Natural killer cell (primary cell): ENCODE results near the gene HSPA4. TPM values are rescaled to one million over a fixed set of nuclear protein-coding genes. Genes with fewer than 3 reads are reported as not detected.

Experiments used
- ATAC-seq, 3 donors: fragments of 150-1000 bp in 2 of 3; fragments of 200-7000 bp in 1 of 3; cut with Tn5 transposase; 1 replicate in 1 of 3; 2 replicates in 2 of 3; pipeline ENCODE4 v1.10.0; 2021; ENCODE audit warnings: mild to moderate bottlenecking in 2 of 3, moderate library complexity in 2 of 3
- DNase-seq, 2 donors: peaks; one replicate each; pipeline versions ENCODE4 v3.0.0 to v3.0.0-alpha.2; 2013 to 2021; ENCODE audit warnings: mixed read lengths in 1 of 2
- H3K27ac ChIP-seq: one replicate; pipeline ENCODE4 v1.5.1; 2013; ENCODE audit warnings: mild to moderate bottlenecking, low read length
- H3K27me3 ChIP-seq: one replicate; pipeline ENCODE4 v1.6.1; 2013; ENCODE audit warnings: low read length; ENCODE audit not compliant: control insufficient read depth, insufficient read depth
- H3K36me3 ChIP-seq: one replicate; pipeline ENCODE4 v1.6.1; 2013; ENCODE audit warnings: low read length; ENCODE audit not compliant: control insufficient read depth, insufficient read depth
- H3K4me1 ChIP-seq: one replicate; pipeline ENCODE4 v1.6.1; 2013; ENCODE audit warnings: low read length; ENCODE audit not compliant: control insufficient read depth, insufficient read depth
- H3K4me3 ChIP-seq: one replicate; pipeline ENCODE4 v1.5.1; 2013; ENCODE audit warnings: low read length
- H3K9me3 ChIP-seq: one replicate; pipeline ENCODE4 v1.6.1; 2013; ENCODE audit warnings: low read length; ENCODE audit not compliant: control insufficient read depth, insufficient read depth
- H3K27ac Mint-ChIP-seq, 2 donors: one replicate each; pipeline ENCODE4 v1.8.0; 2022; ENCODE audit warnings: mild to moderate bottlenecking in 2 of 2, mixed read lengths in 2 of 2, moderate library complexity in 1 of 2
- H3K27me3 Mint-ChIP-seq, 2 donors: one replicate each; pipeline ENCODE4 v1.8.0; 2022; ENCODE audit warnings: low read depth in 2 of 2, mixed read lengths in 2 of 2
- H3K36me3 Mint-ChIP-seq: one replicate; pipeline ENCODE4 v1.8.0; 2022; ENCODE audit warnings: mixed read lengths
- H3K4me1 Mint-ChIP-seq, 2 donors: one replicate each; pipeline ENCODE4 v1.8.0; 2022; ENCODE audit warnings: mixed read lengths in 2 of 2
- H3K4me3 Mint-ChIP-seq: one replicate; pipeline ENCODE4 v1.8.0; 2022; ENCODE audit warnings: mild to moderate bottlenecking, moderate library complexity, mixed read lengths
- H3K9me3 Mint-ChIP-seq, 2 donors: one replicate each; pipeline ENCODE4 v1.8.0; 2022; ENCODE audit warnings: mixed read lengths in 2 of 2
- CTCF ChIP-seq: fragments of 200-600 bp; IDR thresholded peaks from one replicate; pipeline ENCODE4 v1.8.0; 2022; ENCODE audit warnings: antibody characterized with exemption
- WGBS: methylation state at CpG from one replicate; pipeline ENCODE4 v1.1.7; 2013; ENCODE audit warnings: missing lambda C conversion rate; ENCODE audit not compliant: insufficient coverage; 5-methylcytosine and 5-hydroxymethylcytosine counted together
- intact Hi-C: fragments of 100-400 bp; cut with micrococcal nuclease; formaldehyde crosslinking; loops from one replicate; pipeline ENCODE4 v1.14.2; 2022
- total RNA-seq, 4 donors: library from RNA; stranded (reverse); fragments of 120-200 nt in 1 of 4; gene quantifications; one replicate each; pipeline versions ENCODE4 v1.2.3 to v1.2.4, GENCODE V29; 2013 to 2022

HSPA4 gene
- total RNA-seq, 3 donors from 2014 or later (not counting 1 experiment from before 2014, with no cell fraction given): 38.3 to 58.6 (median 43.0) TPM

DNA sequence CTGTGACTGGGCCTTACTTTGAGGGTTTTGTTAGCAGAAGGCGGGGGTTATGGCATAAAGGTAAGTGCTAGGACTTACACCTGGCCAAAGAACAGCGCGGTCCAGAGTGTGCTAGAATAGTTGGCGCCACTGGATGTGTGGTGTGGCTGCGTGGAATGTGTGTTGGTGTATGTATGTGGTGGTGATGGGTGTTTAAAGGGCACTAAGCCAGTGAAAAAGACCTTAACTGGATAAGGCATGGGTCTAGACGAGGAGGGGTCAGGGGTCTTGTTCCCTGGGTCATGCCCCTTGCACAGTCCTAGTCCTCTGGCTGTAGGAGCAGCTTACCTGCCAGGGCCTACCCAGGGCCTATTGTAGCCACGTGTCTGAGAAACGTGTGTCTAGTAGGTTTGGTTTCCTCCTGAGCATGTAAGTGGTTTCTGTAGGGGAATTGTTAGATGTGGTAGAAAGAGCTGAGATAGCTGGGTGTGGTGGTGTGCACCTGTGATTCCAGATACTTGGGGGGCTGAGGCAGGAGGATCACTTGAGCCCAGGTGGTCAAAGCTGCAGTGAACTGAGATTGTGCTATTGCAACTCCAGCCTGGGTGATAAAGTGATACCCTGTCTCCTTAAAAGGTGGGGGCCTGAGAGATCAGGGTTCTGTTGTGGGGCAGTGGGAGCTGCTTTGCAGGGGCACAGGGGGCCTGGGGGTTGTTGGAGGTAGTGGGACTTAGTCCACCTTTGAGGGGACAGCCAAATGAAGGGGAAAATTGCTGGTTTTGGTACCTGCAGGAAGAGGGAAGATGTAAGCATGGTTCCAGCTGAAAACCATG is 55.2 kb downstream of the HSPA4 start:
- TF ChIP-seq CTCF: no peak
- DNase-seq (no peak), ATAC-seq (no peak)
- peaks cover 27% of the 10 kb centered on the region for H3K36me3 ChIP-seq
- peaks cover 13% of the 10 kb centered on the region for H3K4me1 ChIP-seq
- Mint-ChIP-seq H3K4me1 (peaks cover 26% of the 10 kb centered on the region in 2 donors), H3K36me3 (no peaks in the 10 kb centered on the region), H3K27ac (peak overlapping the region in 1 of 2 donors; percentile 4), H3K27me3 (peaks cover 0 to 3% of the 10 kb centered on the region in 2 donors), H3K4me3 (no peak overlapping the region), H3K9me3 (no peaks in the 10 kb centered on the region)
- H3K27me3 ChIP-seq: no peaks in the 10 kb centered on the region
- H3K9me3 ChIP-seq: no peaks in the 10 kb centered on the region
- no peak overlapping the region for H3K27ac ChIP-seq
- WGBS: 75% methylated on average over 8 of the region's 8 CpGs
- no peak overlapping the region for H3K4me3 ChIP-seq
- intact Hi-C loops: no loop called here

DNA sequence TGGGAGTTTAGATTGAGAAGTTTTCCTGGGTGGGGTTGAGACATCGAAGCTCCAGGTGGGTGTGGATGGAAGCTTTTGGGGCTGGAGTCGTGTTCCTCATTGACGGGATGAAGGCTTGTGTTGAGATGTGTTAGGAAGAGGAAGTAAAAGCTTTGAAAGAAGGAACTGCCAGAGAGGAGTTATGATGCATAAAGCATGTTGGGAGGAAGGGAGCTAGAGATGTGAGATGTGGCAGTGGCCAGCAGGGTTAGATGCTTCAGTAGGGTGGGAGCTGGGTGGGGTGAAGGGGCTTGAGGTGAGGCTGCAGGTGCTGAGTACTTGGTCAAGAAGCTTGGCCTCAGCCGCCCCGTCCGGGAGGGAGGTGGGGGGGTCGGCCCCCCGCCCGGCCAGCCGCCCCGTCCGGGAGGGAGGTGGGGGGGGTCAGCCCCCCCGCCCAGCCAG is 56.7 kb downstream of the HSPA4 start:
- intact Hi-C loops: no loop called here
- H3K27ac ChIP-seq: no peak overlapping the region
- 43% methylated on average over 6 of the region's 13 CpGs for WGBS
- no peaks in the 10 kb centered on the region for H3K27me3 ChIP-seq
- H3K36me3 ChIP-seq: peaks cover 22% of the 10 kb centered on the region
- Mint-ChIP-seq H3K4me3 (no peak overlapping the region), H3K36me3 (no peaks in the 10 kb centered on the region), H3K27ac (peak overlapping the region in 1 of 2 donors; percentile 2), H3K4me1 (peaks cover 26% of the 10 kb centered on the region in 2 donors), H3K27me3 (peaks cover 0 to 3% of the 10 kb centered on the region in 2 donors), H3K9me3 (no peaks in the 10 kb centered on the region)
- TF ChIP-seq CTCF: no peak
- H3K4me3 ChIP-seq: no peak overlapping the region
- H3K4me1 ChIP-seq: peaks cover 13% of the 10 kb centered on the region
- DNase-seq (no peak), ATAC-seq (no peak)
- H3K9me3 ChIP-seq: no peaks in the 10 kb centered on the region

DNA sequence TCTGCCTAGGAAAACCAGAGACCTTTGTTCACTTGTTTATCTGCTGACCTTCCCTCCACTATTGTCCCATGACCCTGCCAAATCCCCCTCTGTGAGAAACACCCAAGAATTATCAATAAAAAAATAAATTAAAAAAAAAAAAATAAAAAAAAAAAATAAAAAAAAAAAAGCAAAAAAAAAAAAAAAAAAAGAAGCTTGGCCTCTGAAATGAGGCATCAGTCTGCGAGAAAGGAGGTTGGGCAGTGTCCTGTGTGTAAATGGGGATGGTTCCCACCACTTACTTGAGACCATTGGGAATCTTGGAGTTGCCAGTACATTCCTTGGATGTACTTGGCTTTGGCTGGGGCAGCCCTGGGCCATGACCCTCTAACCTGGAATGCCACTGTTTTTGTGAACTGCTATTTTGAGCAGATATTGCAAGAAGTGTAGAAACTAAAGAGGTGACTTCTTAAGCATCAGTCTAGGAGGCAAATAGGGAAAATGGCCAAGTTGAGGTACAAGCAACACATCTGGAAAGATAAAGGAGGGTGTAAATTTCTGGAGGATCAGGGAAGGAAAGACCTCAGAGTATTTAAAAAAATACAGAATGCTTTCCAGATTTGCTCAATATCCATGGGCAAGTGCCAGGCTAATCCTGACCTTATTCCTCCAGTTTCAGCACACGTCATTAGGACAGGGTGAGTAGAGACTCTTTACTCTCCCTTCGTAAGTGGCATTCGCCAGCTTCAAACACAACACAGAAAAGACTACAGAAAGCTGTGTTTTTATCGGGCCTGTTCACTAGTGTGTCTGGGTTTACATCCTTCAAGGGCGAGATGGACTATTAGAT is 58.1 kb downstream of the HSPA4 start:
- Mint-ChIP-seq H3K36me3 (no peaks in the 10 kb centered on the region), H3K4me1 (peaks cover 26% of the 10 kb centered on the region in 2 donors), H3K27me3 (peaks cover 0 to 3% of the 10 kb centered on the region in 2 donors), H3K4me3 (no peak overlapping the region), H3K27ac (no peak overlapping the region), H3K9me3 (no peaks in the 10 kb centered on the region)
- H3K27me3 ChIP-seq: no peaks in the 10 kb centered on the region
- H3K4me1 ChIP-seq: peaks cover 13% of the 10 kb centered on the region
- no peaks in the 10 kb centered on the region for H3K9me3 ChIP-seq
- H3K36me3 ChIP-seq: peaks cover 10% of the 10 kb centered on the region
- TF ChIP-seq CTCF: no peak
- intact Hi-C loops: no loop called here
- ATAC-seq (no peak), DNase-seq (no peak)
- H3K27ac ChIP-seq: no peak overlapping the region
- WGBS: 97% methylated on average over 6 of the region's 6 CpGs
- H3K4me3 ChIP-seq: no peak overlapping the region
